Stimulated activated naive CD8-positive, alpha-beta T cell treated with anti-CD3 and anti-CD28 coated beads, Interleukin-15, amount 100 ng/mL, for 72 hours (primary cell): ENCODE data around the gene TP53TG3B.
"Not testable (repeated sequence)": the region's sequence is repeated elsewhere in the genome, so short reads cannot be mapped to it uniquely, and the experiment has no call there.

Experiments
- ATAC-seq: fragments of 150-1000 bp; cut with Tn5 transposase; 2 replicates; pipeline ENCODE4 v1.10.0; 2021; ENCODE audit warnings: mild to moderate bottlenecking, moderate library complexity
- DNase-seq, 2 donors: peaks; one replicate each; pipeline ENCODE4 v3.0.0; 2021 to 2022
- H3K27ac Mint-ChIP-seq, 2 donors: one replicate each; pipeline ENCODE4 v1.8.0; 2022; ENCODE audit warnings: mild to moderate bottlenecking in 2 of 2, mixed read lengths in 2 of 2, moderate library complexity in 2 of 2
- H3K27me3 Mint-ChIP-seq: one replicate; pipeline ENCODE4 v1.8.0; 2022; ENCODE audit warnings: mixed read lengths
- H3K4me1 Mint-ChIP-seq: one replicate; pipeline ENCODE4 v1.8.0; 2022; ENCODE audit warnings: mild to moderate bottlenecking, mixed read lengths
- H3K4me3 Mint-ChIP-seq, 2 donors: one replicate each; pipeline ENCODE4 v1.8.0; 2022; ENCODE audit warnings: mild to moderate bottlenecking in 2 of 2, mixed read lengths in 2 of 2, moderate library complexity in 1 of 2
- H3K9me3 Mint-ChIP-seq, 2 donors: one replicate each; pipeline ENCODE4 v1.8.0; 2022; ENCODE audit warnings: mixed read lengths in 2 of 2

TP53TG3B gene, protein sequence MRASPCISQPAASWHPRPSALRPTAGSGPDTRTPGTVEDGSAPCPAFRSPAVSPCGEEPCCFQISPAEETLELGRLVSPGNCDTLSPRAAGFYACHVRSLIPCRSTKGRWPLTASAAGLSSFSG

DNA sequence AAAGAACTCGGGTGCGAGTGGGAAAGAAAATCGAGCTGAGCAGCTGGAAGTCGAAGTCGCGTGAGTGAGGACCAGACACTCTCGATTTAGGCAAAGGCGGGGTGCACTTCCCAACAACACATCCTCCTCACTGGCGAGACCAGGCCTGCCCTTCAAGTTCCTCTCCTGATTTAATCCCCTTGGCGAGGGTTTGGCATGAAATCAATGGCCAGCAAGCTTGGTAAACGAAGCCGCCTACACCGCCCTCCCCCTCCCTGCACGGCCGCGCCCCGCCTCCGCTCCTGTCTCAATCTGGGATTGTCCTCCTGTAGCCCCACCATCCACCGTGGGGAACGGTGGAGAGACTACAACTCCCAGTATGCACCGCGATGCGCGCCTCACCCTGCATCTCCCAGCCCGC lies at the start of gene TP53TG3B:
TP53TG3B (plus strand) TSS at position 301 of the 400 bp plus-strand sequence; CDS start at position 369, 68 bp downstream.
- not testable (repeated sequence) for H3K27me3 Mint-ChIP-seq, H3K4me3 Mint-ChIP-seq, H3K4me1 Mint-ChIP-seq, DNase-seq, H3K27ac Mint-ChIP-seq, ATAC-seq, H3K9me3 Mint-ChIP-seq

DNA sequence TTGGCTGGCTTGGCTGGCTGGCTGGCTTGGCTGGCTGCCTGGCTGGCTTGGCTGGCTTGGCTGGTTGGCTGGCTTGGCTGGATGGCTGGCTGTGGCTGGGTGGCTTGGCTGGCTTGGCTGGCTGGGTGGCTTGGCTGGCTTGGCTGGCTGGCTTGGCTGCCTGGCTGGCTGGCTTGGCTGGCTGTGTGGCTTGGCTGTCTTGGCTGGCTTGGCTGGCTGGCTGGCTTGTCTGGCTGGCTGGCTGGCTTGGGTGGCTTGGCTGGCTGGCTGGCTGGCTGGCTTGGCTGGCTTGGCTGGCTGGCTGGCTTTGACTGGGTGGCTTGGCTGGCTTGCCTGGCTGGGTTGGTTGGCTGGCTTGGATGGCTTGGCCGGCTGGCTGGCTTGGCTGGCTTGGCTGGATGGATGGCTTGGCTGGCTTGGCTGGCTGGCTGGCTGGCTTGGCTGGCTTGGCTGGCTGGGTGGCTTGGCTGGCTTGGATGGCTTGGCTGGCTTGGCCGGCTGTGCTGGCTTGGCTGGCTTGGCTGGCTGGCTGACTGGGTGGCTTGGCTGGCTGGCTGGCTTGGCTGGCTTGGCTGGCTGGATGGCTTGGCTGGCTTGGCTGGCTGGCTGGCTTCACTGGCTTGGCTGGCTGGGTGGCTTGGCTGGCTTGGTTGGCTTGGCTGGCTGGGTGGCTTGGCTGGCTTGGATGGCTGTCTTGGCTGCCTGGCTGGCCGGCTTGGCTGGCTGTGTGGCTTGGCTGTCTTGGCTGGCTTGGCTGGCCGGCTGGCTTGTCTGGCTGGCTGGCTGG lies 24.2 kb upstream of the TP53TG3B start:
- H3K27me3 Mint-ChIP-seq, ATAC-seq, H3K4me3 Mint-ChIP-seq, H3K4me1 Mint-ChIP-seq, H3K27ac Mint-ChIP-seq, H3K9me3 Mint-ChIP-seq: not testable (repeated sequence)
- DNase-seq = peak; percentile 47

DNA sequence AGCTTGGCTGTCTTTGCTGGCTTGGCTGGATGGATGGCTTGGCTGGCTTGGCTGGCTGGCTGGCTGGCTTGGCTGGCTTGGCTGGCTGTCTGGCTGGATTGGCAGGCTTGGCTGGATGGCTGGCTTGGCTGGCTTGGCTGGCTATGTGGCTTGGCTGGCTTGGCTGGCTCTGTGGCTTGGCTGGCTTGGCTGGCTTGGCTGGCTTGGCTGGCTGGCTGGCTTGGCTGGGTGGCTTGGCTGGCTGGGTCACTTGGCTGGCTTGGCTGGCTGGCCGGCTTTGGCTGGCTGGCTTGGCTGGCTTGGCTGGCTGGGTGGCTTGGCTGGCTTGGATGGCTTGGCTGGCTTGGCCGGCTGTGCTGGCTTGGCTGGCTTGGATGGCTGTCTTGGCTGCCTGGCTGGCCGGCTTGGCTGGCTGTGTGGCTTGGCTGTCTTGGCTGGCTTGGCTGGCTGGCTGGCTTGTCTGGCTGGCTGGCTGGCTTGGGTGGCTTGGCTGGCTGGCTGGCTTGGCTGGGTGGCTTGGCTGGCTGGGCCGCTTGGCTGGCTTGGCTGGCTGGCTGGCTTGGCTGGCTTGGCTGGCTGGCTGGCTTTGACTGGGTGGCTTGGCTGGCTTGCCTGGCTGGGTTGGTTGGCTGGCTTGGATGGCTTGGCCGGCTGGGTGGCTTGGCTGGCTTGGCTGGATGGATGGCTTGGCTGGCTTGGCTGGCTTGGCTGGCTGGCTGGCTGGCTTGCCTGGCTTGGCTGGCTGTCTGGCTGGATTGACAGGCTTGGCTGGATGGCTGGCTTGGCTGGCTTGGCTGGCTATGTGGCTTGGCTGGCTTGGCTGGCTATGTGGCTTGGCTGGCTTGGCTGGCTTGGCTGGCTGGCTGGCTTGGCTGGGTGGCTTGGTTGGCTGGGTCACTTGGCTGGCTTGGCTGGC lies 22.8 kb upstream of the TP53TG3B start:
- not testable (repeated sequence) for H3K27ac Mint-ChIP-seq, H3K4me1 Mint-ChIP-seq, ATAC-seq, H3K27me3 Mint-ChIP-seq, H3K4me3 Mint-ChIP-seq, H3K9me3 Mint-ChIP-seq
- DNase-seq = peak; percentile 31 to 43

DNA sequence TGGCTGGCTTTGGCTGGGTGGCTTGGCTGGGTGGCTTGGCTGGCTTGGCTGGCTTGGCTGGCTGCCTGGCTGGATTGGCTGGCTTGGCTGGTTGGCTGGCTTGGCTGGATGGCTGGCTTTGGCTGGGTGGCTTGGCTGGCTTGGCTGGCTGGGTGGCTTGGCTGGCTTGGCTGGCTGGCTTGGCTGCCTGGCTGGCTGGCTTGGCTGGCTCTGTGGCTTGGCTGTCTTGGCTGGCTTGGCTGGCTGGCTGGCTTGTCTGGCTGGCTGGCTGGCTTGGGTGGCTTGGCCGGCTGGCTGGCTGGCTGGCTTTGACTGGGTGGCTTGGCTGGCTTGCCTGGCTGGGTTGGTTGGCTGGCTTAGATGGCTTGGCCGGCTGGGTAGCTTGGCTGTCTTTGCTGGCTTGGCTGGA lies 22.1 kb upstream of the TP53TG3B start:
- not testable (repeated sequence) for H3K4me1 Mint-ChIP-seq, H3K4me3 Mint-ChIP-seq, ATAC-seq

DNA sequence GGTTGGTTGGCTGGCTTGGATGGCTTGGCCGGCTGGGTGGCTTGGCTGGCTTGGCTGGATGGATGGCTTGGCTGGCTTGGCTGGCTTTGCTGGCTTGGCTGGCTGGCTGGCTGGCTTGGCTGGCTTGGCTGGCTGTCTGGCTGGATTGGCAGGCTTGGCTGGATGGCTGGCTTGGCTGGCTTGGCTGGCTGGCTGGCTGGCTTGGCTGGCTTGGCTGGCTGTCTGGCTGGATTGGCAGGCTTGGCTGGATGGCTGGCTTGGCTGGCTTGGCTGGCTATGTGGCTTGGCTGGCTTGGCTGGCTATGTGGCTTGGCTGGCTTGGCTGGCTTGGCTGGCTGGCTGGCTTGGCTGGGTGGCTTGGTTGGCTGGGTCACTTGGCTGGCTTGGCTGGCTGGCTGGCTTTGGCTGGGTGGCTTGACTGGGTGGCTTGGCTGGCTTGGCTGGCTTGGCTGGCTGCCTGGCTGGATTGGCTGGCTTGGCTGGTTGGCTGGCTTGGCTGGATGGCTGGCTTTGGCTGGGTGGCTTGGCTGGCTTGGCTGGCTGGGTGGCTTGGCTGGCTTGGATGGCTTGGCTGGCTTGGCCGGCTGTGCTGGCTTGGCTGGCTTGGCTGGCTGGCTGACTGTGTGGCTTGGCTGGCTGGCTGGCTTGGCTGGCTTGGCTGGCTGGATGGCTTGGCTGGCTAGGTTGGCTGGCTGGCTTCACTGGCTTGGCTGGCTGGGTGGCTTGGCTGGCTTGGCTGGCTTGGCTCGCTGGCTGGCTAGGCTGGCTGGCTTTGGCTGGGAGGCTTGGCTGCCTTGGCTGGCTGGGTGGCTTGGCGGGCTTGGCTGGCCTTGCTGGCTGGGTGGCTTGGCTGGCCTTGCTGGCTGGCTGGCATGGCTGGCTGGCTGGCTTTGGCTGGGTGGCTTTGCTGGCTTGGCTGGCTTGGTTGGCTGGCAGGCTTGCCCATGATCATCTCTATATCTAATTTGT lies 21.3 kb upstream of the TP53TG3B start:
- H3K4me3 Mint-ChIP-seq, H3K9me3 Mint-ChIP-seq, H3K27me3 Mint-ChIP-seq, H3K4me1 Mint-ChIP-seq: not testable (repeated sequence)
- peak; percentile 37 for ATAC-seq
- H3K27ac Mint-ChIP-seq = peak overlapping the region in 1 of 2 donors; percentile 42
- DNase-seq = peak; percentile 20 to 47

More for the DNA sequence above, 22.1 kb upstream of the TP53TG3B start:
- not testable (repeated sequence) for H3K27me3 Mint-ChIP-seq, H3K27ac Mint-ChIP-seq, H3K9me3 Mint-ChIP-seq
- peak; percentile 26 to 28 for DNase-seq
